Measurements from ENCODE around the gene ATP2B3.
"Not testable (repeated sequence)": the region's sequence is repeated elsewhere in the genome, so short reads cannot be mapped to it uniquely, and the experiment has no call there.

Gene ATP2B3

GRCh38 chrX:153595859-153596857 lies 78.7 kb downstream of the ATP2B3 start:
- no peak for DNase-seq (ENCODE audit: low read depth)

DNA sequence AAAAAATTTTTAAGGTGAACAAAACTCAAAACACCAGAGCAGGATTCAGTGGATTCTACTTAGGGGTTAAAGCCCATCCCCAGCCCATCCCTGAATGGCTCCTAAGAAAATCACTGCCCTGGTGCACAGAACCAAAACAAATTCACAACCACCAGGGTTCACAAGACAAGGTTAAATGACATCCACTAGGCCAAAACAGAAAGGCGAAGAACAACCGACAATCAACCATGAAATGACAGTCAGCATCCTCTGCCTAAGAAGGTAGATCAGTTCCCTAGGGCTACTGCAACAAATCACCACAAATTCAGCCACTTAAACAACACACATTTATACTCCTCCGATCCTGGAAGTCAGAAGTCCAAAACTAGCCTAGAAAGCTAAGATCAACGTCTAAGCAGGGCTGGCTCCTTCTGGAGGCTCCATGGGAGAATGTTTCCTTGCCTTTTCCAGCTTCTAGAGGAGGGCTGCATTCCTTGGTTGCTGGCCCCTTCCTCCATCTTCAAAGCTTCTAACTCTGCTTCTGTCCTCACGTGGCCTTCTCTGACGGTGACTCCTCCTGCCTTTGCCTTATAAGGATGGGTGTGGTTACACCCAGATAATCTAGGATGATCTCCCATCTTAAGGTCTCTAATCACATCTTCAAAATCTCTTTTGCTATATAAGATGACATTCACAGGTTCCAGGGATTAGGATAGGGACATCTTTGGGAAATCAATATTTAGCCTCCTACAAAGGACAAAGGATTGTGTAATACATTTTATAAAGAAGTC lies 79.7 kb downstream of the ATP2B3 start:
- DNase-seq (ENCODE audit: low read depth): no peak

DNA sequence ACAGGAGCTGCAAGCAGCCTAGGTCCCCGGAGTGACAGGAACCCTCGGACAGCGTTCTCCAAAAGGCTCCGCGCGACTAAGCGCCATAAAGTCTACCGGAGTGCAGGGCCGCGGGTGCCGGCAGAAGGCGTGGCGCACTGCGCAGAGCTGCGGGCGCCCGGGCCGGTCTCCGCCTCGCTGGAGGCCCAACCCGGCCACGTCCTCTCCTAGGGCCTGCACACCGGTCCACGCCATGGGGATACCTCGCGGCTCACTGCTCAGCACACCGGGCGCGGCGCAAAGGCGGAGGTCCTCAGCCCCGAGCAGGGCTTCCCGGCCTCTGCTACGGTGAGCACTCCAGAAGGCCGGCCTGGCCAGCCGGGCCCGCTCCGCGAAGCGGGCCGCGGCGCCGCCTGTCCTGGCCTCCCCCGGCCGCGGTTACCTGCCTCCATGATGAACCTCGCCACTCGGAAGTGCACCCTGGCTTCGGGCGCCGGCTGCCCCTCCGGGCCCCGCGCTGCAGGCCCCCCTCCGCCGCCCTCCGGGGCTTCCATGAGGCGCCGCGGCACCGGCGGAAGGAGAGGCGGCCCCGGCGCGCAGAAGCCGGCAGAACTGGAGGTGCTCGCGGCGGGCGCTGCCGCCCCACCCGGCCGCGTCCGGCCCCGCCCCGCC lies 81.2 kb downstream of the ATP2B3 start, which contains the start of gene CCNQ:
CCNQ (minus strand) TSS at position 599 of the 651 bp plus-strand sequence; CDS start at position 533, 66 bp downstream.
- no peak for DNase-seq (ENCODE audit: low read depth)

DNA sequence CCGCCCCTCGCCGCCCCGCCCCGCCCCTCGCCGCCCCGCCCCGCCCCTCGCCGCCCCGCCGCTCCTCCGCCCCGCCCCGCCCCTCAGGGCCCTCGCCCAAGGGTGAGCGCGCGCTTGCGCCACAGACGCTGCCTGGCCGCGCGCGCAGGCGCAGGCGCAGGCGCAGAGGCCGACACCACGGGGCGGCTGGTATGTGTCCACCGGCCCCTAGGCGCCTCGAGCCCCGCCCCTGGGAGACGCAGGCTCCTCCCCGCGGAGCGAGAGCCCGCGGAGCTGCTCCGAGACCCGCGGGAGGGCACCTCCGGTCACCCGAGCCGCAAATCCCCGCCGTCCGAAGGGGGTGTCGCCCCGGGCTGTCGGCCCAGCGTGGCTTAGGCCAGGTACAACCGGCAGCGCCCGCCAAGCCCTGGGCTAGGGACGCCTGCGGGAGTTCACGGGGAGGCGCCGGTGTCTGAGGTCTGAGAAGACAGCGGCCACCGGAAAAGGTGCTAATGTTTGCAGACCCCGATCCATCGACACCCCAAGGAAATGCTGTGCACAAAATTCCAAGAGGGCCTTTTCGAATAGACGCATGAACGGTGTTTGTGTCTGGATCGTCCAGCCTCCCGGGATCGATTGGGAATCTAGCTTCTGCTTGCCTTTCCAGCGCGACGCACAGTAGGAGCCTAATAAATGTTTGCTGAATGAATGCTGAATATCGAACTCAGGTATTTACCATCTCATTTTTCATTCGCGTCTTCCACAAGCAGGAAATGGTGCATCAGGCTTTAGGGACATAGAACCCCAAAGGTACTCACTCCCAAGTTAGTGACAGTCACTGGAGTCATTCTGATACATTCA lies 82.0 kb downstream of the ATP2B3 start:
- DNase-seq (ENCODE audit: low read depth): peak; percentile 79

GRCh38 chrX:153600032-153600373 lies 82.6 kb downstream of the ATP2B3 start:
- no peak for DNase-seq (ENCODE audit: low read depth)

DNA sequence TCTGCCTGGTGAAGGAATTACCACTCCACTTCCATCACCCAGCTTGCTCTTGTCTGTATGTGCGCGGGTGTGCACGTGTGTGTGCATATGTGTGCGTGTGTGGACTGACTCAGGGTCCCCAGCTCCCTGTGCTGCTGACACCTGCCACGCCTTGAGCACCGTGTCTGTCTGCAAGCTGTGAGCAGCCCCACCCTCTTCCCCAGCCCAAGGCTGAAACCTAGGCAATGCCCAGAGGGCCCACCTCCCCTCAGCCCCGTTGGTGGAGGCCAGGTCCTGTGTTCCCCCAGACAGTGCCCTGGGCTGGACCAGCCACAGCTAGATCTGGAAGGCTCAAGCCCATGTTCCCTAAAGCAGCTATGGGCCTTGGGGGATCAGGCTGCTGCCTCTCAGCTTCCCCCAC lies 83.5 kb downstream of the ATP2B3 start:
- no peak for DNase-seq (ENCODE audit: low read depth)

DNA sequence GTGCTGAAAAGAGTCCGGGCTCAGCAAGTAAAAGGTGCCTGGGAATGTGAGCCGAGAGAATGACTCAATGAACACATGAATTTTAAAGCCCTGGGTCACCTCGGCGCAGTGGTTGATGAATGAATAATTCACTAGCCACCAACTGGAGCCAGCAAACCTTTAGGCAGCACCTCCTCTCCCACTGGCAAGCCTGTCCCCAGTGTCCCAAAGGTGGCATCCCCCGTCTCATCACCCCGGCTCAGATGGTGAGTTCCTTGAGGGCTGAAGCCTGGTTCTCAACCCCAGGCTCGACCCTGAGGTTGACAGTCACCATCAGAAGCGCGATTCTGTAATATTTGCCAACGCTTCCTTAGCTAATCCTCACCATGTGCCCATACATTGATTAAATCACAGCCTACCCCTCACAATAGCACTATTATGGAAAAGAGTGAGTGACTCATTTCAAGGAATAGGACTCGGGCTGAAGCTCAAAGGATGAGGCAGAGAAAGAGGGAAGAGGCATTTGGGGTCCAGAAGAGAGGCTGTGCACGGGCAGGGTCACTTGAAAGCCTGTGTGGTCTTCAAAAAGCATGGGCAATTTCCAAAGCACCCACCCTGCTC lies 84.2 kb downstream of the ATP2B3 start:
- DNase-seq (ENCODE audit: low read depth): no peak

- no peak for DNase-seq (ENCODE audit: low read depth)
These were observed 85.2 kb downstream of the ATP2B3 start for GRCh38 chrX:153602601-153603000.

DNA sequence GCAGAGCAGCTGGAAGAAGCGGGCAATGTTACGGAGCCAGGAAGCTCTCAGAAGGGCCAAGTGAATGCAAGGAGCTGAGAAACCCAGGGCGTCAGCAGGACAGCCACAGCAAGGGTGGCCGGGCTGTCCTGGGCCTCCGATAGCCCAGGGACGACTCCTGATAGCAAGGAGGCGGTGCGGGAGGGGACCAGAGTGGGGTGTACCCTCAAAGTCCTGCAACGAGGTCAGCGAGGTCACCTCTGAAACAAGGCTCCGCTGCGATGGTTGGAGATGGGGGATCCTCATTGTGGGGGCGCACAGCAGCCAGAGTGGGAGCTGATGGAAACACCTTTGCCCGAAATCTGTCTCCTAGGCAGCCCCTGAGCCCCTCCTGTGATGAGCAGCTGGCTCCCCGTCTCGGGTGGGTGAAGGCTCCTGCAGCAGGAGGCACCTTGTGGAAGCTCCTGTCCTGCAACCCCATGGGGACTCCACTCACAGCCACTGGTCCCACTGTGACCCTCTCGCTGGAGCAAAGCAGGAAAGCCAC lies 85.8 kb downstream of the ATP2B3 start:
- DNase-seq (ENCODE audit: low read depth): no peak

DNA sequence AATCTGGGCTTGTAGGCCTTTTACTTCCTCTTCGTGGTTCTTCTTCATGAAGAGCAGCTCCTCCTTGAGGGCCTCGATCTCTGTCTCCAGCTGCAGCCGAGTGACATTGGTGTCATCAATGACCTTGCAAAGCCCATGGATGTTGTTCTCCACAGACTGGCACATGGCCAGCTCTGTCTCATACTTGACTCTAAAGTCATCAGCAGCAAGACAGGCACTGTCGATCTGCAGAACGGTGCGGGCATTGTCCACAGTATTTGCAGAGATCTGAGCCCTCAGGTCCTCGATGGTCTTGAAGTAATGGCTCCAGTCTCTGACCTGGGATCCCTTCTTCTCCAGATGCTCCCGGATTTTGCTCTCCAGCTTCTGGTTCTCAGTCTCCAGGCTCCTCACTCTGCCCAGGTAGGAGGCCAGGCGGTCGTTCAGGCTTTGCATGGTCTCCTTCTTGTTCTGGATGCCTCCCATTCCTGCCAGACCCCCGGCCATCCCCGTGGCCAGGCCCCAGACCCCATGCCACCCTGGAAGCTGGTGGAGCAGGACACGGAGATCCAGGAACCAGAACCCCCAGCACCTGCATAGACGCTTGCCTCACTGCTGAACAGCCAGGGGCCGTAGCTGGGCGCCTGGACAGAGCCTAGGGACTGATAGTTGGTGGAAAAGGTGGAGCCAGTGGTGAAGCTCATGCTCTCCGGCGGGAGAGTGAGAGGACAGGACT lies 87.4 kb downstream of the ATP2B3 start:
- DNase-seq (ENCODE audit: low read depth): not testable (repeated sequence)

DNA sequence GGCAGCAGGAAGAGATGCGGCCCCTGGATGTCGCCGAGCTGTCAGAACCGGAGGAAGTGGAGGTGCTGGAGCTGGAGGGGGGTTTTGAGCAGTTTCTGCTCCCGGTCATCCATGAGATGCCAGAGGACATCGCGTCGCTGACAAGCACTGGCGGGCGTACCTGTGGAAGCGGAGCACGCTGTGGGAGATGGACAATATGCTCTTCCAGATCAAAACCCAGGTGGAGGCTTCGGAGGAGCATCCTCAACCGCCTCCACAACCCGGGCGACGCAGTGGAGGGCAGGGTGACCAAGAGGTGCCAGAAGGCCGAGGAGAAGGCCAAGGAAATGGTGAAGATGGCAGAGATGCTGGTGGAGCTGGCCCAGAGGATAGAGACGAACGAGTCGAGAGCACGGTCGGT lies 89.1 kb downstream of the ATP2B3 start:
- no peak for DNase-seq (ENCODE audit: low read depth)

GRCh38 chrX:153608376-153608775 lies 90.9 kb downstream of the ATP2B3 start:
- no peak for DNase-seq (ENCODE audit: low read depth)

DNA sequence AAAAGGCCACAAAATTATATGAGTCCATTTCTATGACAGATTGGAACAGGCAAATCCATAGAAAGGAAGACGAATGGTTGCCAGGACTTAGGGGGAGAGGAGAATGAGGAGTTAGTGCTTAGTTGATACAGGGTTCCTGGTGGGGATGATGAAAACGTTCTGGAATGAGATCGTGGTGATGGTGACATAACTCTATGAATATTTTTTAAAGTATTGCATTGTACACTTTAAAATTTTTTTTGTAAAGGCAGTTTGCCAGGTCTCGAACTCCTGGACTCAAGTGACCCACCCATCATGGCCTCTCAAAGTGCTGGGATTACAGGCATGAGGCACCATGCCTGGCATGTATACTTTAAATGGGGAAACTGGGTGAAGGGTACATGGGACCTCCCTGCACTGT lies 91.4 kb downstream of the ATP2B3 start:
- DNase-seq (ENCODE audit: low read depth): no peak

DNA sequence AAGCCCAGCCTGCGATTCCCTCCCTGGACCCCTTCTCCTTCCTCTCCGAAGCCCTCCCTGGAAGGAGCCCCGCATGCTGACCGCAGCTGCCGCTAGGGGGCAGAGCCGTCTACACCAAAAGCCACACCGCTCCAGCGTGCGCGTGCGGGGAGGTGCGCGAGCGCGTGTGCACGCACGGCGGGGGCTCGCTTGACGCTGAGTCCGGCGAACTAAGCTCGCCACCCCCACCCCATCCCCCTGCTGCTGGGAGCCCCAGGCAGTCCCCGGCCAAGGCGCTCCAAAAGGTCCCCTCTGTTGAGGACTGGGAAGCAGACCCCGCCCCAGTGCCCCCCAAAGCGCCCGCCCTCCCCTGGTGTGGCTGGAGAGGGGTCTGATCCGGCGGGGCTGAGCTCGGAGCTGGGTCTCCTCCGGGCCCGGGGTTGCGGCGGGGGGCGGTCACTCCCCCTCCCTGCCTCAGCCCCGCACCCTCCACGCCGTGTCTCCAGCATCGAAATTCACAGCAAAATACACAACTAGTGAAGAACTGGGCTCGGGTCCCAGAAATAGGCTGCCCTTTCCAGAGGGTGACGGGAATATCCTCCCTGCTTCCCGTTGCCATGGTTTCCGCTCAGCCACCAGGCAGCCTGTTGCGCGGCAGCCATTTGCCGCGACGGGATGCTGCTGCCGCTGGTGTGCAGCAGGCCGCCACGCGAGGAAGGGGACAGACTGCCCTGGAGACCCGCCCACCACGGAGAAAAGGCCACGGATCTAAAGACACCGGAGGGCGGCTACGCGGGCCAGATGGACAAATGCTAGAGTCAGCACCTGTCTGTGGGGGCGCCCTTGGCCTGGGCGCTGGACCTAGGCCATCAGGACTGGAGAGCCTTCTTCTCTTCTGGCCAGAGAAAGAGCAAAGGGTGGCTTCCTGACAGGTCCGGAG lies 92.7 kb downstream of the ATP2B3 start:
- peak; percentile 57 for DNase-seq (ENCODE audit: low read depth)

- no peak for DNase-seq (ENCODE audit: low read depth)
These were observed 93.4 kb downstream of the ATP2B3 start for GRCh38 chrX:153610836-153611213.

- DNase-seq (ENCODE audit: low read depth): no peak
These were observed 94.1 kb downstream of the ATP2B3 start for GRCh38 chrX:153611298-153612095.

DNA sequence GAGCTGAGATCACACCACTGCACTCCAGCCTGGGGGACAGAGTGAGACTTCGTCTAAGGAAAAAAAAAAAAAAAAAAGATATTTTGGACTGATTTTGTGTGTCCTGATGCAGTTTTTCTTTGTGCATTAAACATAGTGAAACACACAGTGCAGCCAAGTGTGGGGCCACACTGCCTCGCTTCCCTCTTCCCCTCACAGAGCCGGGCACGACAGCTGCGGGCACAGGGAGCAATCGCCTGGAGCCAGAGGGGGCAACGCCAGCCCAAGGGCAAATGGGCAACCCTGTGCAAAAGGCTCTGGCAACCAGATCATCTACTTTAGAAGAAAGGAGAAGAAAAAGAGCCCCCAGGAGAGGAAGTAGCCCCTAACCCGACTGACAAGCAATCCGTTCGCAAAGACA lies 95.0 kb downstream of the ATP2B3 start:
- no peak for DNase-seq (ENCODE audit: low read depth)

GRCh38 chrX:153614818-153615217 lies 97.4 kb downstream of the ATP2B3 start:
- no peak for DNase-seq (ENCODE audit: low read depth)
